Gastroesophageal sphincter (tissue), 4 donors: ENCODE data around the gene BTBD7. TPM values are rescaled to one million over a fixed set of nuclear protein-coding genes. Genes with fewer than 3 reads are reported as not detected.

Experiments used
- ATAC-seq: fragments of 150-250 bp; one replicate; pipeline ENCODE4 v1.9.1; 2016; ENCODE audit warnings: mild to moderate bottlenecking, moderate library complexity
- H3K27ac ChIP-seq, 4 donors: fragments of 200-600 bp; sonication (generic) in 3 of 4; 1 replicate in 3 of 4; 2 replicates in 1 of 4; pipeline ENCODE4 v1.5.1; 2016 to 2019
- H3K27me3 ChIP-seq: fragments of 200-600 bp; sonication (generic); one replicate; pipeline ENCODE4 v1.5.1; 2019
- H3K36me3 ChIP-seq, 2 donors: fragments of 200-600 bp; sonication (generic); one replicate each; pipeline ENCODE4 v1.5.1; 2019; ENCODE audit warnings: control low read depth in 1 of 2
- H3K4me1 ChIP-seq, 3 donors: fragments of 200-600 bp; sonication (generic); 1 replicate in 2 of 3; 2 replicates in 1 of 3; pipeline ENCODE4 v1.5.1; 2016 to 2019; ENCODE audit warnings: control low read depth in 2 of 3
- H3K4me3 ChIP-seq, 2 donors: fragments of 200-600 bp; sonication (generic); one replicate each; pipeline ENCODE4 v1.5.1; 2019; ENCODE audit warnings: mild to moderate bottlenecking in 1 of 2, moderate library complexity in 1 of 2
- H3K9me3 ChIP-seq, 3 donors: fragments of 200-600 bp; sonication (generic); one replicate each; pipeline ENCODE4 v1.5.1; 2017 to 2019; ENCODE audit warnings: control low read depth in 2 of 3
- EP300 ChIP-seq: sonication (generic); formaldehyde crosslinking; IDR thresholded peaks from one replicate; pipeline ENCODE4 v1.6.1; 2017; ENCODE audit warnings: antibody characterized with exemption, mild to moderate bottlenecking
- POLR2A ChIP-seq, 2 donors: fragments of 450-650 bp; IDR thresholded peaks; one replicate each; pipeline ENCODE4 v1.6.1; 2017; ENCODE audit warnings: antibody characterized with exemption in 2 of 2, mild to moderate bottlenecking in 2 of 2, moderate library complexity in 1 of 2
- POLR2AphosphoS5 ChIP-seq: sonication (generic); formaldehyde crosslinking; IDR thresholded peaks from one replicate; pipeline ENCODE4 v1.6.1; 2017; ENCODE audit warnings: antibody characterized with exemption
- whole genome bisulfite sequencing, 2 donors: methylation state at CpG; one replicate each; pipeline ENCODE4 v1.1.5; 2018; ENCODE audit warnings: low coverage in 1 of 2; 5-methylcytosine and 5-hydroxymethylcytosine counted together
- total RNA-seq, 4 donors: library from RNA; depleted of rRNA; stranded (reverse); fragments of >200 nt; gene quantifications; one replicate each; pipeline ENCODE4 v1.1.0, GENCODE V29; 2016
- TF ChIP-seq, protein P1 (sequence below), 4 experiments: fragments of 200-600 bp in 2 of 4; fragments of 450-650 bp in 2 of 4; sonication (generic) in 1 of 4; IDR thresholded peaks; one replicate each; pipeline ENCODE4 v1.5.1; 2017 to 2019; ENCODE audit warnings: antibody characterized with exemption in 4 of 4, mild to moderate bottlenecking in 2 of 4, moderate library complexity in 2 of 4

The BTBD7 gene
- total RNA-seq, 4 donors from 2014 or later = 29.9 to 35.6 (median 33.0) TPM

DNA sequence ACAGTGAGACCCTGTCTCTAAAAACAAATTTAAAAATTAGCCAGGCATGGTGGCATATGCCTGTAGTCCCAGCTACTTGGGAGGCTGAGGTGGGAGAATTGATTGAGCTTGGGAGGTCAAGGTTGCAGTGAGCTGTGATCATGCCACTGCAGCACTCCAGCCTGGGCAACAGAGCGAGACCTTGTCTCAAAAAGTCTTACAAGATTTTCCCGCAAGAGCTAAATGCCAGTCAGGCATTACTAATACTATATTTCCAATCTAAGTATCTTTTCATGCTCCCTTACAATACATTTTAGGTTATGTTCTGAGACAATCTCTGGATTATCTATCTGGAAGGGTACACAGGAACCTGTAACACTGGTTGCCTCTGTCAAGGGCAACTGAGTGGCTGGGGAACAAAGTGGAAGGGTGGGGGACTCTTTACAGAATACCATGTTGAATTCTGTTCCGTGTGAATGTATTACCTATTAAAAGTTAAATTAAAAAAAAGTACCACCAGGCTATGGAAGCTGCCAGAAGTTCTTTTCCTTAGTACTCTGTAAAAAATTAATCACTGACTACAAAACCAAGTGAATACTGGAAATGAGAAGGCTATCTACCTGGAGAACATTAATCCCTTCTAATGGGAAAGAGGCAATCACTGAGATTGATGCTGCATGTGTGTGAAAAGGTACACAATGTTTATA lies 56.7 kb downstream of the BTBD7 start:
- H3K4me1 ChIP-seq = no peaks in the 10 kb centered on the region
- H3K27me3 ChIP-seq = no peaks in the 10 kb centered on the region
- no peak overlapping the region for H3K4me3 ChIP-seq
- WGBS, 2 donors = 90 to 94% methylated on average over 3 of the region's 3 CpGs
- no peaks in the 10 kb centered on the region for H3K9me3 ChIP-seq
- no peak overlapping the region for H3K27ac ChIP-seq
- peaks cover 0 to 15% of the 10 kb centered on the region in 2 donors for H3K36me3 ChIP-seq
- no peak for ATAC-seq
- TF ChIP-seq EP300 (no peak), POLR2A (IDR thresholded peaks at IDR 0.05) (no peak), POLR2AphosphoS5 (no peak)
- TF ChIP-seq, protein P1, sequence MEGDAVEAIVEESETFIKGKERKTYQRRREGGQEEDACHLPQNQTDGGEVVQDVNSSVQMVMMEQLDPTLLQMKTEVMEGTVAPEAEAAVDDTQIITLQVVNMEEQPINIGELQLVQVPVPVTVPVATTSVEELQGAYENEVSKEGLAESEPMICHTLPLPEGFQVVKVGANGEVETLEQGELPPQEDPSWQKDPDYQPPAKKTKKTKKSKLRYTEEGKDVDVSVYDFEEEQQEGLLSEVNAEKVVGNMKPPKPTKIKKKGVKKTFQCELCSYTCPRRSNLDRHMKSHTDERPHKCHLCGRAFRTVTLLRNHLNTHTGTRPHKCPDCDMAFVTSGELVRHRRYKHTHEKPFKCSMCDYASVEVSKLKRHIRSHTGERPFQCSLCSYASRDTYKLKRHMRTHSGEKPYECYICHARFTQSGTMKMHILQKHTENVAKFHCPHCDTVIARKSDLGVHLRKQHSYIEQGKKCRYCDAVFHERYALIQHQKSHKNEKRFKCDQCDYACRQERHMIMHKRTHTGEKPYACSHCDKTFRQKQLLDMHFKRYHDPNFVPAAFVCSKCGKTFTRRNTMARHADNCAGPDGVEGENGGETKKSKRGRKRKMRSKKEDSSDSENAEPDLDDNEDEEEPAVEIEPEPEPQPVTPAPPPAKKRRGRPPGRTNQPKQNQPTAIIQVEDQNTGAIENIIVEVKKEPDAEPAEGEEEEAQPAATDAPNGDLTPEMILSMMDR (IDR thresholded peaks at IDR 0.05) = no peak

DNA sequence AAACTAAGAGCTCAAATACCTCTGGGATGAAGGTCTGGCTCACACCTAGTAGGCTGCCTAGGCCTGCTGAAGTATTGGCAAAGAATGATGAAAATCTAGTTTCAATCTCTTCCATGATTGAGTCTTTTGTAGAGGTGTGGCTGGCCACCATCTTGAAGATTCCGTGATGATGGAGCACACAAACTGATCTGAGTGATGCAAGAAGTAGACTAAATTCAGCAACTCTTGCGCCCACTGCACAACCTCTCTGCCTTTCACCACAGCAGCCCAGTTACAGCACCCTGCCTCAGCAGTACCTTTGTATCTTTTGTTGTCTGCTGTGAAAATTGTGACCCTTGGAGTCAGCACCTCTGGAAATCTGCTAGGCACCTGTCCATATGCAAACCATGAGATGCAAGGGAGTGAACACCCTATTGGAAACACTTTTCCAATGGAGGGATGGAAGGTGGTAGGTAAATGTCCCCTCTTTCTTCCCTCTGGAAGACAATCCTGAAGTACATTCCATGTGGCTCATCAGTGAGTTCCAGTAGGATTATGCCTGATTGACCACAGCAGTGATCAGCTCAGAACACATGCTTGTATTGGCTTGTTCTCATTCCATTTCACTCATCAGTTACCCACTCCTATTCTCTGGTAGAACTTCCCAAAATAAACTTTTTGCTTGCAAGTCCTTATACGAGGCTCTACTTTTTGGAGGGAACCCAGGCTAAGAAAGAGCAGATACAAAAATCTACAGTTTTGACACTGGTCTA lies 58.6 kb downstream of the BTBD7 start:
- 82 to 92% methylated on average over 2 to 3 of the region's 3 CpGs for WGBS, 2 donors
- Histone ChIP-seq H3K4me1 (no peaks in the 10 kb centered on the region), H3K36me3 (peaks cover 0 to 15% of the 10 kb centered on the region in 2 donors), H3K27ac (no peak overlapping the region), H3K27me3 (no peaks in the 10 kb centered on the region), H3K4me3 (no peak overlapping the region), H3K9me3 (no peaks in the 10 kb centered on the region)
- TF ChIP-seq POLR2AphosphoS5 (no peak), EP300 (no peak), POLR2A (IDR thresholded peaks at IDR 0.05) (no peak)
- TF ChIP-seq, protein P1 (IDR thresholded peaks at IDR 0.05) = no peak
- ATAC-seq = no peak

DNA sequence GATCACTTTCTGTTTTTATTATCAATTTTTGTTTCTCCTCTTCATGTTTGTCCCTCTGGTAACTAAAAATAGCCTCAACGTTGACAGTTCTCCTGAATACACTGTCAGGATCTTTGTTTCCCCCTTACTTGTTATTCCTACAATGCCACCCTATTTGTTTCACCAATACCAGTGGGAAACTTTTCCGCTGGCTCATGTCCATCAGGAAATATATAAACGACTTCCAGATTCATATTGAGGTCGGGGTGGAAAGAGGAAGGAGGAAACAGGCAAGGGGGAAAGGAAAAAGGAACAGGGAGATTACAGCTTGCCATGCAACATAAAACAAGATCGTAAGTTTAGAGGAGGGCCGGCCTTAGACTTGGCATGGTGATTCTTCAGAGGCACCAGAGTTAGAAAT lies 61.7 kb downstream of the BTBD7 start:
- Histone ChIP-seq H3K9me3 (no peaks in the 10 kb centered on the region), H3K4me1 (no peaks in the 10 kb centered on the region), H3K36me3 (peaks cover 0 to 6% of the 10 kb centered on the region in 2 donors), H3K27ac (no peak overlapping the region), H3K4me3 (no peak overlapping the region), H3K27me3 (no peaks in the 10 kb centered on the region)
- TF ChIP-seq EP300 = no peak
- no peak for TF ChIP-seq POLR2A (IDR thresholded peaks at IDR 0.05)
- TF ChIP-seq, protein P1 (IDR thresholded peaks at IDR 0.05) = no peak
- no peak for TF ChIP-seq POLR2AphosphoS5
- 53 to 67% methylated on average over 5 to 6 of the region's 6 CpGs for WGBS, 2 donors
- no peak for ATAC-seq

DNA sequence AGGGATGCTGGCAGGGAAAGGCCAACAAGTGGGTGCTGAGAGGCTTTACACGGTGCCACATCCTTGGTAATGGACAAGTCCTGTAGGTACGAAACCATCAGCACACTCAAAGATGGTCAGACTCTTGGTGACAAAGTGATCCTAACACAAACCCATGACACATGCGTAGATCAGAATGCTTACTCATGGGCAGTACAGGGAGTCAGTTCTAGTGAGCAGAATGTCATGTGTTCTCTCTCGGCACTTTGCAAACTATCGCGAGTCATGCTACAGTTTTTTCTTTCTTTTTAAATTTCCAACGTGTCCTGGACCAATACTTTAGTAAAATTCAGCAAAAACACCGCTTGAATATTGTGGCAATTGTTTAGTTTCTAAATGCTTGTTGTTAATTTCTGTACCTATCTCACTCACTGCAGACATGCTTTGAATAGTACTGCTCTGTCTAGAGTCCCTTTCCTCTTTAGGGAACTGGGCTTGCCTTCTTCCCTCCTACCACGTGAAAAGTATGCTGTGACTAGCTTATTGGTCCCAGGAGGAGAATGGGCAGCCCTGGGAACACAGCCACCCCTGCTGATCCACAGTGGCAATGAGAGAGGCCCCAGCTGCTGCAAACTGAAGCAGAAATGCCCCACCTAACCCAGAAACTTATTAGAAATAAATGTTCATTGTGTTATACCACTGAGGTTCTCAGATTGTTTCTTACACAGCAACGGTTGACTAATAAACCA lies 63.3 kb downstream of the BTBD7 start:
- H3K4me1 ChIP-seq = no peaks in the 10 kb centered on the region
- ATAC-seq = no peak
- no peaks in the 10 kb centered on the region for H3K27me3 ChIP-seq
- H3K36me3 ChIP-seq = peaks cover 0 to 12% of the 10 kb centered on the region in 2 donors
- 74 to 84% methylated on average over 8 to 10 of the region's 10 CpGs for WGBS, 2 donors
- no peak overlapping the region for H3K4me3 ChIP-seq
- no peaks in the 10 kb centered on the region for H3K9me3 ChIP-seq
- TF ChIP-seq POLR2AphosphoS5 = no peak
- TF ChIP-seq POLR2A (IDR thresholded peaks at IDR 0.05) = no peak
- TF ChIP-seq, protein P1 (IDR thresholded peaks at IDR 0.05) = no peak
- H3K27ac ChIP-seq = no peak overlapping the region
